GM19455 (cell line): Measurements from ENCODE around the gene SLC35B2.

Experiments used
- ATAC-seq: cut with Tn5 transposase; IDR thresholded peaks from one replicate; pipeline ENCODE4 v1.9.1; 2021; ENCODE audit not compliant: unreplicated experiment

Gene SLC35B2

GRCh38 chr6:44268095-44268628 lies 10.8 kb upstream of the SLC35B2 start:
- ATAC-seq: no peak

DNA sequence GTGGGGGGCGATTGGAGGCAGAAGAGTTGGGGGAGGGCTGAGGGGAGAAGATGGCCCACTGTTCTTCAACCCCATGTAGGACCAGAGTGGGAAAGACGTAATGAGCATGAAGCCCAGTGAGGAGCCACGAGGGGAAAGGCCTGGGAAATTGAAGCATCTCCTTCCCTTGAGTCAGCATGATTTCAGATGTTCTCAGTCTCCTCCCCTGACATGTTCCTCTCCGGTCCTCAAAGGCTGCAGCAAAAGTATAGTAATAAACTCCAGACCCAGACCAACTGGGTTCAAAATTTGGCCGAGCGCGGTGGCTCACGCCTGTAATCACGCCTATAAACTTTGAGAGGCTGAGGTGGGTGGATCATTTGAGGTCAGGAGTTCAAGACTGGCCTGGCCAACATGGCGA lies 9.9 kb upstream of the SLC35B2 start:
- no peak for ATAC-seq

DNA sequence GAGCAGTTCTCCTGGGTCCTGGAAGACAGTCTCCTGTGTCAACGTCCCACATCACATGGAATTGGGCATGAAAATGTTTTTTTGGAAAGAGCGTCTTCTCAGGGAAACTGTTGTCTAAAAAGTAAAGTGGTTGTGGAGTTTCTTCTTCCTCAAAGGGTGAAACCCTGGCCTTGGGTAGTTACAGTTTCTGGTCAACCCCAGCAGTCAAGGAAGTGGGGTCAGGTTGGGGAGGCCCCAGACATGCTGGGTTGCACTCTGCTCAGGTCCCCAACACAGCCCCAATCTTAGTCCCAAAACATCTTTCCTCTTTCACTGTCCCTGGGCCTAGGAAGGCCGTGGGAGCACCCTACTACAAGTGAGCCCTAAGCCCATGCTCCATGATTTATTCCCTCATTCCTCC lies 9.0 kb upstream of the SLC35B2 start:
- ATAC-seq: peak; percentile 29

- no peak for ATAC-seq
These were observed 8.4 kb upstream of the SLC35B2 start for GRCh38 chr6:44265722-44266233.

DNA sequence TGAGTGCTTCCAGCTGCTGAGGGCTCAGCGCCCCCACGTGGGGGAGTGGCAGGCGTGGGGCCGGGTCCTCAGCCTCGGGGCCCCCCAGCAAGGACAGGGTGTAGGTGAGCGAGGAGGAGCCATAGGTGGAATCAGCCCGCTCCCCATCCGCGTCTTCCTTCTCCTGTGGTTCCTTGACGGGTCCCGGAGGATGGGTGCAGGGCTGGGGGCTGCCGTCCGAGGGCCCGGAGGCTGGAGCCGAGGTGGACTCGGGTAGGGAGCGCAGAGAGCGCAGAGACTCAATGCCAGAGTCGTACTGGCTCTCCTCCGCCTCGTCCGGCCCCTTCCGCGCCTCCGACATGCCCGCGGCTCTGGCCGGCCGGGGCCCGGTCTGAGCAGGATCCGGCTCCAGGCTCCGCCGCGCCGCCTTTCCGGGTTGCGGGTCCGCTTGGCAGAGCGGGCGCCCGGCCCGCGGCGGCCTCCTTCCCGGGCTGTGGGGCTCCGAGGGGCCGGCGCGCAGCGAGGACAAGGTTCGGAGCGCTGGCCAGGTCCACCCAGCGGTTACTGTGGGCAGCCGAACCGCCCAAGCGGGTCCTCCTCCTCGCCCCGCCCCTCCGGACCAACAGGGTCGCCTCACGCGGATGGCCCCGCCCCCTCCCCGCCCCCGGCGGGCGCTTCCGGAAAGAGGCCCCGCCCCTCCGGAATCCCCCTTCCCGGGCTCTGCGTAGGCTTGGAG lies 7.8 kb upstream of the SLC35B2 start, which contains the start of gene NFKBIE:
NFKBIE (minus strand) TSS at position 545 of the 715 bp plus-strand sequence; CDS start at position 340, 205 bp downstream.
- peak; percentile 45 for ATAC-seq

DNA sequence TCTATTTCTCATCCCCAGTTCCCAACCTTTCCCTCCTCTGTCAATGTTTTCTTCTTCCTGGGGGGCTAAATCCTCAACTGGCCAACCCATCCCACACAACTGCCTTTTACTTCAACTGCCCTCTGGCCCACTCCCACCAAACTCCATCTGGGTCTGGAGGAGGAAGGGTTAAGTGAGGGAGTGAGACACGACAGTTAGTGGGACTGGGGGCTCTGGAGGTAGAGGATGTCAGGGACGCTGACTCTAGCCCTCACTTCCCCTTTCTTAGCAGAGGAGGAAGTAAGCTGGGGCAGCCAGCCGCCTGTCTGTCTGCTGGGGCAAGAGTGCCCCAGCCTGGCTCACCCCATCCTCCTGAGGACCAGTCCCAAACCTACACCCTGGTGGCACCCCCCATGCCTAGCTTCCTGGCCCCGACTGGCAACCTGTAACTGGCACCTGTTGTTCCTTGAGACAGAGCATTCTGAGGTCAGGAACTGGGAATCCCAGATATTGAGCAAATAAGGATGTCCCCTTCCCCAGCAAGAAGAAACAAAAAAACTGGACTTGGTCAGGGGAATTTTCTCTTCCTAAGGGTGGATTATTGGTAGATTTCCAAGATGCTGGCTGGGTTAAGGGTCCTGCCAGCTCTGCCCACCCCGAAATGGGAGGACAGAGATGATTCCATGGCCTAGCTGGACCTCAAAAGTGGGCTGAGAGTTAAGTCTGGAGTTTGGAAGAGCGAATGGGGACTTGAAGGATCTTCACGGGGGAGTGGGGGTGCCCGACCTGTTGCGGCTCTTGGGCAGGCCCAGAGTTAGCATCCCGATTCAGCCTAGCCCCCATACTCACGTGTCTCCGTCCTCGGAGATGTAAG lies 7.1 kb upstream of the SLC35B2 start:
- ATAC-seq: no peak

DNA sequence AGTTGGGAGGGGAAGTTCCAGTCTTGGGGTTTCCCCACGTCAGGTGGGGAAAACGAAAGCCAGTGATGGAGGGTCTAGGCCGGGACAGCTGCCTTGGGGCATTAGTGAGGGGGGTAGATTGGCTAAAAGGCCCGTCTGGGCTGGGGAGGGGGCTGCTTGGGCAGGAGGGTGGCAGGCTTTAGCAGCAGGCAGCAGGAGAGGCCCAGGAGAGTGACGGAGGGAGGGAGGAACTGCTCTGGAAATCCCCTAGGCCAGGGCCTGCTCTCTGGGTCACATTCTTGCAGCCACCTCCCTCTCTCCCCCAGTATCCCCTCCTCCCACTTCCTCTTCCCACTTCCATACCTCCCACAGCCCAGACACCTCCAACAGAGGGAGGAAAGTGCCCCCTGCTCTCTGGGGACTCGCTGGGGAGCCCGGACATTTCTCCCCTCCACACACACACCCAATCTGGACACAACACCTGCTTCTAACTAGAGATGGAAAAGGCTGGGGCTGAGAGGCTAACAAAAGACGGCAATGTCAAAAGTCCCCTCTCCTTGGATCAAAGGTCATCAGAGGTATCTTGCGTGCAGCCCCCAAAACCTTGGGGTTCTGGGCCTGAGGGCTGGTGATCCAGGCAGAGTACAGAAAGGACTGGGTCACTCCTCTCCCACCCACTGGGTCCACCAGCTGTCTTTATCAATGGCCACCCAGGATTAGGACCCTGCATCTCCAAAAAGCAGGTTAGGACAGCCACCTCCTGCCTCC lies 6.2 kb upstream of the SLC35B2 start:
- ATAC-seq: no peak

DNA sequence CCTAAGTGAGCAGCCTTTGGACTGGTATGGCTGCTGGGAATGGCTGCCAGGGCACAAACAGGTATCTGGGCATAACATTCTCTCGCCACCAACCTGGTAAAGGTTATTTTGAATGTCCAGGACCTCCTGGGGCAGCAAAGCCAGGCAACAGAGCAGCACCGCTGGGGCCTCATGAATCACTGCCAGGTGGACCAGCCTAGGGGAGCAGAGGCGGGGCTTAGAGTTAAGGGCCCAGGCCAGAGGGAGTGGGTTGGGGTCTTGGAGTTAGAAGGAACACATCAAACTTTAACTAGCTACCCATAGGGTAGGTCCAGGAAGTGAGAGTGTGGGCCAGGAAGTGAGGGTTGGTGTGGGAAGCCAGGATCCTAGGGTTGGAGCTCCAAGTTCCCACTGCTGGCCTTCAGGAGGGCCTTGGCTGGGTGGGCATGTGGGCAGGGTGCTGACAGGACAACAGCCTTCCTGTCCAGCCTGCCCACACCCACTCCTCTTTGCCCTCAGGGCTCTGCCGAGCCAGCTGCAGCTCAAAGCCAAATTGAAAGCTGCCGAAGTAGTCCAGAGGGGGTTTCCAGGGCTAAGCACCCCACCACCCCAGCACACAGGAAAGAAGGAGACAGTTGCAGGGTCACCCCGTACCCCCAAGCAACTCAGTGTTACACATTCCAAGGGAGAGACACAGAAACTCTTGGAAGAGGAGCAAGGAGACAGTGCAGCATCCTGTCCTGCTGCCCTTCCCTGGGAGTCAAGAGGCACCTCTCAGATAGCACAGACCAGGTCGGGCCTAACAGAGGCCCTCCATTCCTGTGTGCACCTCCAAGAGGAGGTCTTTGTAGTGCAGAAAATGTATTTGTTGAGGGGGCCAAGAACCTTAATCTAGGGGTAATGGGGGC lies 5.4 kb upstream of the SLC35B2 start:
- ATAC-seq: no peak

DNA sequence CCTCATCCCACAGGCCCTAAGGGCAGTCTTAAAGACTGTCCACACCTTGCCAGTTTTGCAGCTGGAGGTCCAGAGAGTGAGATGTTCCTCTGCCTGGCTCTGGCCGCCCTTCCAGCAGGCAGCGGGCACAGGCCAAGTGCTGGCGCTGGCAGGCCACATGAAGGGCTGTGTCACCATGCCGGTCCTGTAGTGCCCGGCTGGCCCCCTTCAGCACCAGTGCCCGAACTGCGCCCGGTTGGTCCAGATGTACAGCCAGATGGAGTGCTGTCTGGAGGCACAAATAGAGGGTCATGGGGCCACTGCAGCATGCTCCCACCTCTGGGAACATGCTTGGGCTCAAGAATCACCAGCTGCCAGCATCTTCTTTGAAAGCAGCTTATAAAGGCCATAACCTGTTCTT lies 4.3 kb upstream of the SLC35B2 start:
- no peak for ATAC-seq

- no peak for ATAC-seq
These were observed 3.3 kb upstream of the SLC35B2 start for GRCh38 chr6:44260451-44261297.

DNA sequence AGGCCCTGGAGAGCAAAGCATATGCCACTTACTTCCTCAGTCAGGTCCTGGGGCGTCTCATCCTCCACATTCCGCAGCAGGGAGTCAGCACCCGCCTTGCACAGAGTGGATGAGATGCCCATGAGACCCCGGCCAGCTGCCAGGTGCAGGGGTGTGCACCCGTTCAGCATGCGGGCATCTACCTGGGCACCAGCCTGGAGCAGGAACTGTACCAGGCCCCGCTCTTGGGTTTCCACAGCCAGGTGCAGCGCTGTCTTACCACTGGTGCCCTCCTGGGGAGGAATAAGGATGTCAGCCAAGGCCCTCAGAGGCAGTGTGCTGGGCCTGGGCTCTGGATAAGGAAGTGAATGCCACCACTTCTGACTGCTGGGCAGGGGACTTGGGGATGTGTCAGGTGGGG lies 2.7 kb upstream of the SLC35B2 start:
- no peak for ATAC-seq

DNA sequence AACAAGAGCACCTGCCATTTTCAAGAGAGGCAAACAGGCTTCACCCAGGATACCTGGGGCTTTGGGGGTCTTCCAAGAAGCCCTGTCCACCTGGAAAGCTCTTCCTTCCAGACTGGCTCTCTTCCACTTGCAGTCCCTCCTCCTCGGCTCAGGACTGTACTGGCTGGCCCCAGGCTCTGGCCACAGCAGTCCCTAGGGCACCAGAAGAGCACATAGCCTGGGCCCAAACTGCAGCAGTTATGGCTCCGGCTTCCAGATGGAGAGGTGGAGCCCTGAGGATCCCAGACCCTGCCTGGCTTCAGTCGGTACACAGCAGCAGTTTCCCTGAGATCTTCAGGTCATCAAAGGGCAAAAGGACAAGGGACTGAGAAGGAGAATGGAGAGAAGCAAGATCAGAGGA lies 1.6 kb upstream of the SLC35B2 start:
- ATAC-seq: no peak

DNA sequence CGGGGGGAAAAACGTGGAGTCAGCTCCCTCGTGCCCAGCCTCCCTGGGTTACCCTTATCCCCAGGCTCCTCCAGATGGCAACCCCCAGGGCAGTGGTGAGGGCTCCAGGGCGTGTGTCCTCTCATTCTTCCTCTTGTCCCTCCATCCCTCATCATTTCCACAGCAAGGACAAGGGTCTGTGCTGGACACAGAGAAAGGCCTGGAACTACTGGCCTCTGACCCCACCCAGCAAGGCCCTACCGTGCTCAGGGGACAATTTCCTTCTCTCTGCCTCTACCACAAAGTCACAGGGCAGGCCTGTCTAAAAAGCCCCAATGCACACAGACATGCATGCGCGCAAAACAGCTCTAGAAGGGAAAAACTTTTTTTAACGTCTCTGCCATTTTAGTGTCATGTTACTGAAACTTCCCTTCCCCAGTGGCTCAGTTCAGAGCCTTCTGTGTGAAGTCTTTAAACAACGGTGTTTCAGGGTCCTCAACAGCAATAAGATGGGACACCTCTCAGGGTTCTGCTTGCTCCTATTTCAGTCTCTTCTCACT lies 1.1 kb upstream of the SLC35B2 start:
- no peak for ATAC-seq

DNA sequence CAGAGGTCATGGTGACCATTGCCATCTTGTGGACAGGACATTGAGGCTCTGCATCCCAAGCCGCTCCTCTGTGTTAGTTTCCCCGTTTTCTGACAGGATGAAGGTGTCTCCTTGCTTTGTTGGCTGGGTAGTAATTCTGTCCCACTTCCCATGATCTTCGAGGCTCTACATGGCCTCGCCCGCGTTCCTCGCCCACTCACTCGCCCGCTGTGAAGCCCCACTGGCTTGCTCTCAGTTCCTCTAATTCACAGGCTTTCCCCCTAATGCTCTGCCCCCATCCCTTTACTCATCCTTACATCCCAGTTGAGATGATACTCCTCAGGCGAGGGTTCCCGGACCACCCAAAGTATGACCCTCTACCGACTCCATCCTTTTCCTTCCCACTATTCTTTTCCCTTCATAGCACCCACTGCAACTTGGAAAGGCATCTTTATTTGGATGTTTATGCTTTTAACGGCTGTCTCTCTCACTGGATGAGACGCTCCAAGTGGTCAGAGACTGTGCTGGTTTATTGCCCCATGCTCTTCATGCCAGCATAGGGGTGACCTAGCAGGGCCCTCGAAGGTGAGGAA lies 511 bp upstream of the SLC35B2 start:
- peak; percentile 9 for ATAC-seq

GRCh38 chr6:44256775-44257024 lies 628 bp downstream of the SLC35B2 start:
- peak; percentile 21 for ATAC-seq

GRCh38 chr6:44255871-44256774 lies 1.2 kb downstream of the SLC35B2 start:
- ATAC-seq: no peak

- no peak for ATAC-seq
These were observed 2.1 kb downstream of the SLC35B2 start for GRCh38 chr6:44255105-44255808.
